Activated CD8-positive, alpha-beta T cell treated with anti-CD3 and anti-CD28 coated beads for 36 hours (primary cell): ENCODE results near the gene ATG2A. TPM values are rescaled to one million over a fixed set of nuclear protein-coding genes. Genes with fewer than 3 reads are reported as not detected.
A peak's percentile ranks its signal among the peaks of the same experiment; 100 is the strongest.

Experiments
- ATAC-seq: fragments of 200-7000 bp; cut with Tn5 transposase; one replicate; pipeline ENCODE4 v1.10.0; 2021; ENCODE audit warnings: mild to moderate bottlenecking, moderate library complexity
- CTCF ChIA-PET: fragments of 350-600 bp; sonication (Branson Sonifier 250); formaldehyde crosslinking; loops from one replicate; lab custom pipeline; 2021; ENCODE audit warnings: antibody characterized with exemption; lab: Charles Lee
- POLR2A ChIA-PET: fragments of 350-600 bp; sonication (Branson Sonifier 250); formaldehyde crosslinking; loops from one replicate; lab custom pipeline; 2021; ENCODE audit warnings: antibody characterized with exemption; lab: Charles Lee
- DNase-seq: peaks from one replicate; pipeline ENCODE4 v3.0.0-alpha.2; 2020
- H3K27ac Mint-ChIP-seq: one replicate; pipeline ENCODE4 v1.8.0; 2021; ENCODE audit warnings: mild to moderate bottlenecking, mixed read lengths
- H3K27me3 Mint-ChIP-seq: one replicate; pipeline ENCODE4 v1.8.0; 2021; ENCODE audit warnings: mixed read lengths
- H3K36me3 Mint-ChIP-seq: one replicate; pipeline ENCODE4 v1.8.0; 2021; ENCODE audit warnings: low read depth, mixed read lengths
- H3K4me1 Mint-ChIP-seq: one replicate; pipeline ENCODE4 v1.8.0; 2021; ENCODE audit warnings: low read depth, mixed read lengths
- H3K4me3 Mint-ChIP-seq: one replicate; pipeline ENCODE4 v1.8.0; 2021; ENCODE audit warnings: mild to moderate bottlenecking, moderate library complexity, mixed read lengths
- H3K9me3 Mint-ChIP-seq: one replicate; pipeline ENCODE4 v1.8.0; 2021; ENCODE audit warnings: mixed read lengths
- intact Hi-C: fragments of 100-400 bp; cut with micrococcal nuclease; formaldehyde crosslinking; loops from one replicate; pipeline ENCODE4 v1.10.0; 2022
- total RNA-seq, 2 experiments: library from RNA; stranded (reverse); gene quantifications; one replicate each; pipeline ENCODE4 v1.2.3, GENCODE V29; 2021
- TF ChIP-seq, protein P1 (sequence below): fragments of 200-600 bp; IDR thresholded peaks from one replicate; pipeline ENCODE4 v1.8.0; 2022; ENCODE audit warnings: antibody characterized with exemption, mild to moderate bottlenecking

The ATG2A gene
- total RNA-seq: 10 to 100 TPM; 17.1 to 17.5 TPM

DNA sequence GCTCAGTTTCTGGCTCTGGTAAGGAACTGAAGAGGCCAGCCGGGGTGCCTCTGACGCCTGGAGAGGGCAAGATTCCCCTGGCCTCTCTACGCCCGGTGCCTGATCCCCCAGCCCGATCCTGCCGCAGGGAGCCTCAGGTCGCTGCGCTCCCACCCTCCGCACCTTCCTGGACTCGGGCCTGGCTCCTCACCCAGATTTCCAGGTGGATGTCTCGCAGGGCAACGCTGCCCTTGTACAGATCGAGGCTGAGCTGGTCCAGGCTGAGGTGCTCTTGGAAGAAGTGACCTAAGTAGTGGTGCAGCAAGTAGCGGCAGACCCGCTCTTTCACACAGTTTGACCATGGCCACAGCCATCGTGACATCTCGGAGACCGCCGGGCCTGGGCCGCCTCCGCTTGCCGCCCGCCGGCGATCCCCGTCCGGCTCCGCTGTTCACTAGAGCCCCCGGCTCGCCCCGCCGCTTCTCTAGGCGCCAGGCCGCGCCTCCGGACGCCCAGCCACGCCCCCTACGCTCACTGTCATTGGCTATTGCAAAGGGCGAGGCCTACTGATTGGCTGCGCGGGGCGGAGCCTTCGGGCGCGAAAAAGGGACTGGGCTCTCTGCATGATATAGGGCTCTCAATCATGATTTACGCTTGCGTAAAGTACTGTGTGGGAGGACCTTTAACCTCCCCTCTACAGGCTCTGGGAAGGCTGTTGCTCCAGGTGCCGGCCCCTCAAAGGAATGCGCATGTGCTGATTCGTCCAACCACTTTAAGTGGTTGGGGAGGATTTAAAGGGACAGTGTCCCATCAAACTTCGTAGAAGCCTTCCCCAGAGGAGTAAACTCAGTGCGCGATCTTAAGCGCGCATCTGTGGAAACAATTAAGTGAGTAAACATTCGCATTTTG is at the start of gene ATG2A:
Gene ATG2A, minus strand, starts transcription at position 435 of the 888 bp plus-strand sequence. Its CDS starts 74 bp downstream, at position 361.
- H3K27me3 Mint-ChIP-seq: no peaks in the 10 kb centered on the region
- peak within 1 kb of the TSS; percentile 93 for H3K27ac Mint-ChIP-seq
- no peaks in the 10 kb centered on the region for H3K9me3 Mint-ChIP-seq
- DNase-seq (peak; percentile 100), ATAC-seq (peak; percentile 98)
- H3K36me3 Mint-ChIP-seq: peaks cover 1% of the 10 kb centered on the region
- peaks cover 23% of the 10 kb centered on the region for H3K4me1 Mint-ChIP-seq
- intact Hi-C loops: no loop called here
- peak within 1 kb of the TSS; percentile 93 for H3K4me3 Mint-ChIP-seq
- CTCF ChIA-PET: interaction anchor here (1.0 to 1.8 kb wide), 8 partner anchors 23 to 219 kb away, joined by 3 to 7 read pairs (median 4); partner anchors contain the start of gene ARL2
- POLR2A ChIA-PET: interaction anchor here (1.1 kb wide), 1 partner anchor 42 kb away, joined by 4 read pairs; no protein-coding TSS in a partner anchor
- TF ChIP-seq, protein P1, sequence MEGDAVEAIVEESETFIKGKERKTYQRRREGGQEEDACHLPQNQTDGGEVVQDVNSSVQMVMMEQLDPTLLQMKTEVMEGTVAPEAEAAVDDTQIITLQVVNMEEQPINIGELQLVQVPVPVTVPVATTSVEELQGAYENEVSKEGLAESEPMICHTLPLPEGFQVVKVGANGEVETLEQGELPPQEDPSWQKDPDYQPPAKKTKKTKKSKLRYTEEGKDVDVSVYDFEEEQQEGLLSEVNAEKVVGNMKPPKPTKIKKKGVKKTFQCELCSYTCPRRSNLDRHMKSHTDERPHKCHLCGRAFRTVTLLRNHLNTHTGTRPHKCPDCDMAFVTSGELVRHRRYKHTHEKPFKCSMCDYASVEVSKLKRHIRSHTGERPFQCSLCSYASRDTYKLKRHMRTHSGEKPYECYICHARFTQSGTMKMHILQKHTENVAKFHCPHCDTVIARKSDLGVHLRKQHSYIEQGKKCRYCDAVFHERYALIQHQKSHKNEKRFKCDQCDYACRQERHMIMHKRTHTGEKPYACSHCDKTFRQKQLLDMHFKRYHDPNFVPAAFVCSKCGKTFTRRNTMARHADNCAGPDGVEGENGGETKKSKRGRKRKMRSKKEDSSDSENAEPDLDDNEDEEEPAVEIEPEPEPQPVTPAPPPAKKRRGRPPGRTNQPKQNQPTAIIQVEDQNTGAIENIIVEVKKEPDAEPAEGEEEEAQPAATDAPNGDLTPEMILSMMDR: no peak

DNA sequence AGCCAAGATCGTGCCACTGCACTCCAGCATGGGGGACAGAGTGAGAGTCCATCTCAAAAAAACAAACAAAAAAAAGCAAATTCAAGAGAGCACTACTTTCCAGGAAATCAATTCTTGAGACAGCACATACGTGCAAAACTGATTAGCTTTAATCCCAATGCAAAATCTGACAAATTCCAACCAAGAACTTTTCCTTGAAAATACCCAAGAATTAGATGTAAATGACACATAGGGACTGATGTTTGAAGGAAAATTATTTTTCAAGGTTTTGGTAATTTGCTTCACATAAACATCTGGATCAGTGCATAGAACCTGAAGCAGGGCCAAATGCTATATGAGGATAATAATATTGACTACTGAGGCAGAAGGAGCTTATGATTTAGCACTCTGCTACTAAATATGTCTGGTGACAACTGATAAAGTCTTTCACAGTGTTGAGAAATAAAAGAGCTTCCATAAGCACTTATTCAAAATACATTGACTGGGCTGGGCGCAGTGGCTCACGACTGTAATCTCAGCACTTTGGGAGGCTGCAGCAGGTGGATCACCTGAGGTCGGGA is 46.1 kb upstream of the ATG2A start:
- TF ChIP-seq, protein P1: no peak
- ChIA-PET POLR2A (interaction anchor here (0.6 kb wide), 1 partner anchor 83 kb away, joined by 3 read pairs; no protein-coding TSS in a partner anchor), CTCF (interaction anchor here (1.1 to 1.7 kb wide), 2 partner anchors 34 to 51 kb away, joined by 3 to 4 read pairs; partner anchors contain the start of genes ARL2 and BATF2)
- ATAC-seq (no peak), DNase-seq (no peak)
- Mint-ChIP-seq H3K27ac (no peak overlapping the region), H3K4me1 (peaks cover 14% of the 10 kb centered on the region), H3K9me3 (no peaks in the 10 kb centered on the region), H3K4me3 (no peak overlapping the region), H3K27me3 (peaks cover 2% of the 10 kb centered on the region), H3K36me3 (no peaks in the 10 kb centered on the region)
- intact Hi-C loops: no loop called here

DNA sequence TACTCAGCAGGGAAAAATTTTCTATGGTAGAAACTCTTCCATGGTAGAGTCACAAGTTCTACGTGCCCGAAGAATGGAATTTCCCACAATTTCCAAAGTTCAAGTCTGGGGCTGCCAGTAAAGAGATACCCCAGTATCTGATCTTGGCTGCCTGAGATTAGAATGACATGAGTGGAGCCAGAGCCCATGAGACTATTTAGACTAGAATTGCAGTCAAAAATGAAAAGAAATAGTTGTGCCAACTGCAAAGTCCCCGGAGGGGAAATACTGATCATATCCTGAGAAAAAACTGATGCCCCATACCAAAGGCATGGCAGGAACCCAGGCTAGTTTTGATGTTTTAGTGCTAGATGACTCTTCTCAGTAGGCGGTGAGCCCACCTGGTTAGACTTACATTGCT is 43.7 kb upstream of the ATG2A start:
- POLR2A ChIA-PET: no interaction called here
- H3K4me3 Mint-ChIP-seq: no peak overlapping the region
- intact Hi-C loops: no loop called here

DNA sequence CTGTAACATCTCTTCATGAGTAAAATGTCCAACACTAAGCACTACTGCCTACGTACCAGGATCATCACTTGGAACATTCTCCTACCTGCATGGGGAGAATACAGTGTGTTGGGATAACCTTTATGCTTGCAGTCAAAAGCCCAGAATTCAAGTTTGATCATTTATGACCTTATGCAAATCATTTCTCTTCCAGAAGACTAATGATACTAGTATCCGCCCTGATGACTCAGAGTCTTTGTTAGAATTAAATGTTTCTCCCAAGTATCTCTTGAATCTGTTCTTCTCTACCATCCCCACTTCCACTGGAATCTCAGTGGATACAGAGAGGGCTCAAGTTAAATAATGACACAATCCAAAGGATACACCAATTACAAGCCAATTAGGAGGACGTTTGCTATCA is 42.5 kb upstream of the ATG2A start:
- DNase-seq: no peak
- POLR2A ChIA-PET: no interaction called here
- no peak for ATAC-seq
- CTCF ChIA-PET: no interaction called here
- TF ChIP-seq, protein P1: no peak
- intact Hi-C loops: no loop called here
- H3K27ac Mint-ChIP-seq: no peak overlapping the region
- H3K27me3 Mint-ChIP-seq: peaks cover 5% of the 10 kb centered on the region
- H3K4me1 Mint-ChIP-seq: no peaks in the 10 kb centered on the region
- no peak overlapping the region for H3K4me3 Mint-ChIP-seq
- H3K9me3 Mint-ChIP-seq: no peaks in the 10 kb centered on the region
- no peaks in the 10 kb centered on the region for H3K36me3 Mint-ChIP-seq

More for the DNA sequence above, 43.7 kb upstream of the ATG2A start:
- Mint-ChIP-seq H3K9me3 (no peaks in the 10 kb centered on the region), H3K4me1 (peaks cover 4% of the 10 kb centered on the region), H3K27ac (no peak overlapping the region), H3K36me3 (no peaks in the 10 kb centered on the region), H3K27me3 (peaks cover 2% of the 10 kb centered on the region)
- CTCF ChIA-PET: no interaction called here
- no peak for DNase-seq
- ATAC-seq: no peak
- TF ChIP-seq, protein P1: no peak
